ENCODE results near the gene C20orf202.

GRCh38 chr20:1215386-1216170 lies 12.3 kb downstream of the C20orf202 start:
- TF ChIP-seq CTCF (IDR thresholded peaks at IDR 0.05) (no peak), POLR2AphosphoS5 (IDR thresholded peaks at IDR 0.05) (no peak), POLR2A (IDR thresholded peaks at IDR 0.05) (no peak)
